H1 (cell line): ENCODE measurements around the gene ARID1B.

ENCODE experiments used
- BRCA1 ChIP-seq: IDR thresholded peaks from 2 replicates; pipeline ENCODE4 v1.6.1; 2012; ENCODE audit warnings: low read depth, low read length, improper control_type of control experiment
- CEBPB ChIP-seq: IDR thresholded peaks from 2 replicates; pipeline ENCODE4 v1.6.1; 2012; ENCODE audit warnings: low read depth, low read length
- CHD1 ChIP-seq: IDR thresholded peaks from 2 replicates; pipeline ENCODE4 v1.6.1; 2012; ENCODE audit warnings: low read depth, low read length, improper control_type of control experiment
- EGR1 ChIP-seq: IDR thresholded peaks from 2 replicates; pipeline ENCODE4 v1.6.1; 2011; ENCODE audit warnings: low read depth, low read length, borderline replicate concordance
- FOSL1 ChIP-seq: IDR thresholded peaks from 2 replicates; pipeline ENCODE4 v1.6.1; 2011; ENCODE audit warnings: mild to moderate bottlenecking, low read depth, low read length, moderate library complexity; ENCODE audit not compliant: insufficient read depth
- KDM1A ChIP-seq: fragments of 200-600, 300-600 bp; sonication (generic); IDR thresholded peaks from 2 replicates; pipeline ENCODE4 v1.7.1; 2016; ENCODE audit warnings: mild to moderate bottlenecking, low read length, borderline replicate concordance
- POLR2AphosphoS5 ChIP-seq: IDR thresholded peaks from 2 replicates; pipeline ENCODE4 v1.6.1; 2011; ENCODE audit warnings: low read depth, low read length
- POU5F1 ChIP-seq: IDR thresholded peaks from 2 replicates; pipeline ENCODE4 v1.6.1; 2011; ENCODE audit warnings: low read depth, mild to moderate bottlenecking, low read length, moderate library complexity
- SIN3A ChIP-seq, 2 experiments: IDR thresholded peaks in 1 of 2; conservative IDR thresholded peaks in 1 of 2; 2 replicates each; pipeline ENCODE4 v1.6.1; 2011 to 2012; ENCODE audit warnings: low read length in 2 of 2, improper control_type of control experiment in 1 of 2, low read depth in 1 of 2, mild to moderate bottlenecking in 1 of 2
- TBP ChIP-seq: IDR thresholded peaks from 2 replicates; pipeline ENCODE4 v1.6.1; 2011; ENCODE audit warnings: low read depth, low read length, improper control_type of control experiment
- ZNF274 ChIP-seq: IDR thresholded peaks from 2 replicates; pipeline ENCODE4 v1.7.0; 2012; ENCODE audit warnings: low read length, borderline replicate concordance; ENCODE audit errors: extremely low read depth
- TF ChIP-seq, protein P1 (sequence below), 3 experiments: IDR thresholded peaks; 1 replicate in 2 of 3; 2 replicates in 1 of 3; pipeline versions ENCODE4 v1.5.1 to v1.6.1; 2011; ENCODE audit warnings: low read length in 3 of 3, mild to moderate bottlenecking in 3 of 3, inconsistent platforms in 2 of 3, low read depth in 1 of 3, moderate library complexity in 1 of 3; ENCODE audit not compliant: insufficient read depth in 1 of 3; ENCODE audit errors: control extremely low read depth in 1 of 3
- TF ChIP-seq, protein P2 (sequence below): IDR thresholded peaks from 2 replicates; pipeline ENCODE4 v1.6.1; 2012; ENCODE audit warnings: low read length, inconsistent platforms

DNA sequence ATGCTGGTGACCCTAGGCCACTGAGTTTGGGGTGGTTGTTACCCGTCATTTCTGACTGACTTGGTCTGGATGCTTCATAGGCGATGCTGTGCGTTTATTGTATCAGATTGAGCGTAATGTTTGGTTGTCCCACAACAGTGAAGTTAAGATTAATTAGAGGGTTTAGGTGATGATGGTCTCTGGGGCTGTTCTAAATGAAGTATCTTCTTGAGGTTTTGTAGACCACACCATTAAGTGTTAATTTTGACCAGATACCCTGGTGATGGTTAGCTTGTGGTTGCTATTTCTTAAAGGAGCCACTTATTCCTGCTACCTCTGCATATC lies 132.8 kb downstream of the ARID1B start:
- TF ChIP-seq CHD1: no peak
- TF ChIP-seq, protein P1, sequence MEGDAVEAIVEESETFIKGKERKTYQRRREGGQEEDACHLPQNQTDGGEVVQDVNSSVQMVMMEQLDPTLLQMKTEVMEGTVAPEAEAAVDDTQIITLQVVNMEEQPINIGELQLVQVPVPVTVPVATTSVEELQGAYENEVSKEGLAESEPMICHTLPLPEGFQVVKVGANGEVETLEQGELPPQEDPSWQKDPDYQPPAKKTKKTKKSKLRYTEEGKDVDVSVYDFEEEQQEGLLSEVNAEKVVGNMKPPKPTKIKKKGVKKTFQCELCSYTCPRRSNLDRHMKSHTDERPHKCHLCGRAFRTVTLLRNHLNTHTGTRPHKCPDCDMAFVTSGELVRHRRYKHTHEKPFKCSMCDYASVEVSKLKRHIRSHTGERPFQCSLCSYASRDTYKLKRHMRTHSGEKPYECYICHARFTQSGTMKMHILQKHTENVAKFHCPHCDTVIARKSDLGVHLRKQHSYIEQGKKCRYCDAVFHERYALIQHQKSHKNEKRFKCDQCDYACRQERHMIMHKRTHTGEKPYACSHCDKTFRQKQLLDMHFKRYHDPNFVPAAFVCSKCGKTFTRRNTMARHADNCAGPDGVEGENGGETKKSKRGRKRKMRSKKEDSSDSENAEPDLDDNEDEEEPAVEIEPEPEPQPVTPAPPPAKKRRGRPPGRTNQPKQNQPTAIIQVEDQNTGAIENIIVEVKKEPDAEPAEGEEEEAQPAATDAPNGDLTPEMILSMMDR (IDR thresholded peaks at IDR 0.05; ENCODE audit: control extremely low read depth in 1 of 3, insufficient read depth in 1 of 3, low read depth in 1 of 3, low read length in 3 of 3): no peak
- no peak for TF ChIP-seq TBP
- no peak for TF ChIP-seq POLR2AphosphoS5
- no peak for TF ChIP-seq ZNF274
- TF ChIP-seq FOSL1: no peak
- TF ChIP-seq BRCA1: no peak
- no peak for TF ChIP-seq EGR1
- TF ChIP-seq CEBPB: no peak
- TF ChIP-seq KDM1A: no peak
- TF ChIP-seq SIN3A (conservative IDR thresholded peaks at IDR 0.05 in 1 of 2, IDR thresholded peaks at IDR 0.05 in 1 of 2; ENCODE audit: low read depth in 1 of 2, low read length in 2 of 2): no peak
- TF ChIP-seq, protein P2, sequence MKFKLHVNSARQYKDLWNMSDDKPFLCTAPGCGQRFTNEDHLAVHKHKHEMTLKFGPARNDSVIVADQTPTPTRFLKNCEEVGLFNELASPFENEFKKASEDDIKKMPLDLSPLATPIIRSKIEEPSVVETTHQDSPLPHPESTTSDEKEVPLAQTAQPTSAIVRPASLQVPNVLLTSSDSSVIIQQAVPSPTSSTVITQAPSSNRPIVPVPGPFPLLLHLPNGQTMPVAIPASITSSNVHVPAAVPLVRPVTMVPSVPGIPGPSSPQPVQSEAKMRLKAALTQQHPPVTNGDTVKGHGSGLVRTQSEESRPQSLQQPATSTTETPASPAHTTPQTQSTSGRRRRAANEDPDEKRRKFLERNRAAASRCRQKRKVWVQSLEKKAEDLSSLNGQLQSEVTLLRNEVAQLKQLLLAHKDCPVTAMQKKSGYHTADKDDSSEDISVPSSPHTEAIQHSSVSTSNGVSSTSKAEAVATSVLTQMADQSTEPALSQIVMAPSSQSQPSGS: no peak
- TF ChIP-seq POU5F1: no peak
